Activated CD4-positive, alpha-beta T cell treated with anti-CD3 and anti-CD28 coated beads, Interleukin-2, Interleukin-6, amounts not matched to agents 100 ng/mL and 50 ng/mL, durations not matched to agents 16 hours and 8 hours (primary cell): Measurements from ENCODE around the gene NR1H3.
A peak's percentile ranks its signal among the peaks of the same experiment; 100 is the strongest.

Experiments used
- DNase-seq: peaks from one replicate; pipeline ENCODE4 v3.0.0-alpha.2; 2020

NR1H3 gene

DNA sequence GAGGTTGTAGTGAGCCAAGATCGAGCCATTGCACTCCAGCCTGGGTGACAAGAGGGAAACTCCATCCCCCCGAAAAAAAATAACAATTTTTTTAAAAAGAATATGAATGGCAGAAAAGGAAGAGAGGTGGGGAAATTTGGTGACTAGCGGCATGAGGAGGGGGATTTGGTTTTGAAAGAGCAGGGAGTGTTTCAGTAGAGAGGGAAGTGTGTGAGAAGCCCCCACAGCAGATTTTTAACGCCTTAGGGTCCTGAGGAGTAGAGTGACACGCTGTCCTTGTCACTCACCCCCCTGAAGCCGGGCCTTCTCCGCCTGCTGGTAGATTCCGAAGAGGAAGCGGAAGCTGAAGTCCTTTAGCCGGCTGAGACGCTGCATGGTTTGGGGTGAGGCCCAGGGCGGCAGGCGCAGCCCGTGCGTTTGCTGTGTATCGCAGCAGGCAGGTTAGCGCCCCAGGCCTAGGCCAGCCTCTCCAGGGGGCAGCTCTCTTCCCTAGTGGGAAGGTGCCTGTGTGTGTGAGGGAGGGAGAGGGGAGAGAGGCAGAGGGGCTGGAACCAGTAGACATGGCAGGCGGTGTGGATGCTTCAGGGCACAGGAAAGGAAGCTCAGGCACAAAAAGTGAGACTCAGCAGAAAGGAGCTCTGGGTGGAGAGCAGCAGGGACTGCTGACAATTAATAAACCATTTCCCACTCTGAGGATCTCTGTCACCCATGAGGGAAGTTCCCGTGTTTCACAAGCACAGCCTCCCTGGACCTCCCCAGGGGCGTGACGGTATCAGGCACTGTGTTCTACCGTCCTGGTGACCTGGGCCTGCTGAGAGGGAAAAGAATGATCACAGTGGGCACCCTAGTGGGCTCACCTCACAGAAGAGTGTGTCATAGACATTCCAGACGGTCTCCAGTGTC is 13.1 kb upstream of the NR1H3 start:
- no peak for DNase-seq

DNA sequence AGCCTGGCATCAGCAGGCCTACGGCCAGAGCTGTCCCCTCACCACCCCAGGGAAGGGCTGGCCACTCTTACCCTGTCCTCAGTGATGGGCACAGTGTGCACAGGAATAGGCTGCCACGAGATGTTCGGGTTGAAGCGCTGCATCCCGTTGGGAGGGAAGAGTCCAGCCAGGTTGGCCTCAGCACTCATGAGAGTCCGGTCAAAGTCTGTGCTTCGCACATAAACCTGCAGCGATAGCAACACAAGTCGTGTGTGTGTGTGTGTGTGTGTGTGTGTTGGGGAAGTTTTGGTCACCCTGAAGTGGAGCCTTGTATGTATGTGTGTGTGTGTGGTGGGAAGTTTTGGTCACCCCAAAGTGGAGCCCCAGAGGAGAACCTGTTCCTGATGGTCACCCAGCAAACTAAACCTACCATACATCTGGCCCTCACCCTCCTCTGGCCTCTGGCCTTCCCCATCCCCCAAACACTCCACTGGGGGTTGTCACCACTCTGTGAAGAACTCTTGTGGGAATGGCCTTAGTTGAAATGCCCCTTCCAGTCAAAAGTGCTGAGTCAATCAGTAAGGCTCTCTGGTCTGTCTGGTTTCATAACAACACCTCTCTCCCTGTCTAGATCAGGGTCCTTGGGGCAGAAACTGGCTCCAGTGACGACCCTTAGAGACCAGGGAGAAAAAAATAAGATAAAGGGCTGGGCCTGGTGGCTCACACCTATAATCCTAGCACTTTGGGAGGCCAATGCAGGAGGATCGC is 12.0 kb upstream of the NR1H3 start:
- no peak for DNase-seq

DNA sequence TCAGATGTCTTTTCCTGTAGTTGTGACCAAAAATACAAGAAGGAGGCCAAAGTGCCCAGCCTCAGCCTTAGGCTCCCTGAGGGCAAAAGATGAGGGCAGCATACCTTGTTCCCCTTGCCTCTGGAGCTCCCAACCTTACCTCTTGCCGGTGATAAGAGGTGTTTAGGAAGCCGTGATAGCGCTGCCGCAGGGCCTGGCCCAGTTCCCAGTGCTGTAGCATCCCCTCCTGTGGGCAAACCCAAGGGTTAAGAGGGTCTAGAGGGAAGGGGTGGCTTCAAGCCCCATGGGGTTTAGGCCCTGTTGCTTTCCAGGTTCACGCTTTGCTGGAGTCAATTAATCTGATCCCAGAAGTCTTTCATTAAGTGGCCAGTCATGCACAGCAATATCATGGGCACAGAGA is 10.3 kb upstream of the NR1H3 start:
- no peak for DNase-seq

DNA sequence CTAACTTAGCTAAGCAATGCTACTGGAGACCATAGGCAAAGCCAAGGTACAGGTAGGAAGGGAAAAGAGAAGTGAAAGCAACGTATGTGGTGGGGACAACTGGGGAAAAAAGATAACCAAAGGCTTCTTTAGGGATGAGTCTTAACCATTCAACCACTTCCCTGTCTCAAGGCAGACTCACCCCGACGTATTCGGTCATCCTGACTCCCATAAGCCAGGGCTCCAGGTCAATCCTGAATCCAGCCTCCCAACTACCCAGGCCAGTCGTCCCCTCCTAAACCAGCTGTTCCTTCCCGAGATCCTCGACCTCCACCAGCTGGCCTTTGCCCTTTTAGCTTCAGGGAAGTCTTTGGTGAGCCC is 9.5 kb upstream of the NR1H3 start:
- no peak for DNase-seq

DNA sequence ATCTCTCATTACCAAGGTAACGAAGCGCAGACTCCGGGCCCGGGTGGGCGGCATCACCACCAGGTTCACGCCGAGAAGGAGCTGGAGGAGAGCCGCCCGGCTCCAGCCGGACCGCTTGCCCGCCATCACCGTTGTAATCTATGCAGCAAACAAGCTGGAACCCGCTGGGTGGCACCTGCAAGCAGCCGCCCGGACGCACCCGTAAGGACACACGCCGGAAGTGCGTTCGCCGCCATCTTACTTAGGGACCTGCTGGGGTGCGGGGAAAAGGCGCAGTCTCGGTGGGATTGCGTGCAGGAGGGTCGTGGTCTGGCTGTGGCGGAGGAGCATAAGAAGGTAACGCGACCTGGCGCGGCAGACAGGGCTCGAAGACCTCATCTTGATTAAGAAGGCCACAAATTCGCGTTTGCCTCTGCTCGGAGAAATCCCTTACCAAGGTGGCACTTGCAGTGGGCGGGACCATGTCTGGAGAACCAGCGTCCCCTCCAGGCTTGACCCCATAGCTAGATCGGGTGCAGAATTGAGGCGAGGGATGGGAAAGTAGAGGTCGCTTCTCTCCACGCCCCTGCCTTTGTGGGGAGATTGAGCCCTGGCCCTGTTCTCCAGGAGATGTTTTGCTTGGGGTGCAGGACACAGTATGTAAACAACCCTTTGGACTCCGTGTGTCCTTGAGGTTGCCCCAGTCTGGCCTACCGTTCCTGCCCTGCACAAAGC is 9.0 kb upstream of the NR1H3 start, which contains the start of gene ACP2:
TSS of gene ACP2 (minus strand) at position 151 of the 714 bp plus-strand sequence. CDS start at position 126, 25 bp downstream.
- peak; percentile 94 for DNase-seq

DNA sequence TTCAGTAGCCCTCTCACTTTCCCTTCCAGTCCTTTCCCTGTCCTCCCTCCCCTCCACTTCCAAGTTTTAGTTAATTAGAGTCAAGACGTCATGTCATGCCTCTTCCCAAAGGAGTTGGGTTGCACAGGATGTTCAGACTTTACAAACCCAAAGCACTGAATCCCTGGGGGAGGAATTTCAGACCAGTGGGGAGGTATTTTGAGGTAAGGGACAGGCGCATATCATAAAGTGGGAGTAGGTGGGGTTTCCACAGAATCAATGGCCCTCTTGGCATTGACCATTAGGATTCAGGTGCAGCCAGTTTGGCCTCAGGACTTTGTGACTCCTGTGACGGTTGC is 8.4 kb upstream of the NR1H3 start:
- DNase-seq, result no peak

DNA sequence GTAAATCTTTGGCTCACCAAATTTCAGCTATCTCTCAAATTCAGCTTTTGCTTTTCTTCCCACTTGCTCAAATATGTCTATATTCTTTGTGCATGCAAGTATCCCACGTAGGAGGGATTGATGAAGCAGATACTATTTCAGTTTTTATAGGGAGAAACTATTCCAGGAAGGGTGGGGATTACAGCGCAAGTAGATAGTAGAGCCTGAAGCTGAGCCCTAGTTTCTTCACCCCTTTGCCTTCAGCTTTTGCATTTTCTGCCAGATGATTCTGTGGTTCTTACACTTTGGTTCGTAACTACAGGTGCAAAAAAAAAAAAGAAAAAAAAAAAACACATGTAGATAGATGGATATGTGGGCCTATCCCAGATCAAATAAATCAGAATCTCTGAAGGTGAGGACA is 6.0 kb upstream of the NR1H3 start:
- DNase-seq, result no peak

DNA sequence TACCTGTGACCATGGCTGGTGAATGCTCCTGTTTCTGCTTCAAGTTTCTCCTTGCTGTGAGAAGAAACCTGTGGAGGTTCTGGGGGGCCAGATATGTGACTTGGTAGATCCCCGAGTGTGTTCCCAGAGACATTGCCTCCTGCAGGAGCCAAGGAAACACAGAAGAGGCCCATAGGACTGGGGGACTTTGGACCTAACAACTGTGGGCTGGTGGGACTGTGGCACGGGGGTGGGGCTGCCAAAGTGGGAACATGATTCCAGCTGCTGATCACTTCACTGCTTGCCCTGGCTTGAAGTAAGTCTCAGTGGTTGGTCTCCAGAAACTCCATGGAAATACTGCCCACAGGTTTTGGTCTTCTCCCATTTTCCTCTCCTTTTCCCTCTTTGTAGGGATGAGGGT is 4.1 kb upstream of the NR1H3 start:
- no peak for DNase-seq

DNA sequence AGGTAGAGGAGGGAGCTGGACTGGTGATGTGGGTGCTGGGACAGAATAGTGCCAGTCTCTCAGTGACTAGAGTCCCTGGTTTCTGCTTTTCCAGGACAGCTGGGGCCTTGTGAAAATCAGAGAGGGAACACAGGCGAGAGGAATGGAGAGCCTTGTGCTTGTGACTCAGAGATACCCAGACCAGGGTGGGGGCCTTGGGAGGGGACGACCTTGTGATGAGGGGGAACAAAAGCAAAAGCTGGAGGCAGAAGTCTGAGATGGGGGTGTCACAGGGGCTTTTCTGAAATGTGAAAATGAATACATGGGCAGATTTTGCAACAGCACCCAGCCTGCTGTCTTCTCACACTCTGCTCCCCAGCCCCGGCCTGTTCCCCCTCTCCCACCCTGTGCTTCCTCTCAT is 3.4 kb upstream of the NR1H3 start:
- no peak for DNase-seq

DNA sequence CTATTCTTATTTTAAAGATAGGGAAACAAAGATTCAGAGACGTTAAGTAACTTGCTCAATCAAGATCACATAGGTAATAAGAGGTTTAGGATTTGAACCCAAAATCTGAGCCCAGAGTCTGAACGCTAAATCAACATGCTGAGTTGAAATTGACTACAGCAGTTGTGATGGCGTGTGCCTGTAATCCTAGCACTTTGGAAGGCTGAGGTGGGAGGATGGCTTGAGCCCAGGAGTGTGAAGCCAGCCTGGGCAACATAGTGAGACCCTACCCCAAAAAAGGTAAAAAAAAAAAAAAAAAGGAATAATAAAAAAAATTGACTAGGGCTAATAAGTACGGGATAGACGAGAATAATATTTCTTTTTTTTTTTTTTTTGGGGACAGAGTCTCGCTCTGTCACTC is 1.4 kb upstream of the NR1H3 start:
- DNase-seq, result no peak

DNA sequence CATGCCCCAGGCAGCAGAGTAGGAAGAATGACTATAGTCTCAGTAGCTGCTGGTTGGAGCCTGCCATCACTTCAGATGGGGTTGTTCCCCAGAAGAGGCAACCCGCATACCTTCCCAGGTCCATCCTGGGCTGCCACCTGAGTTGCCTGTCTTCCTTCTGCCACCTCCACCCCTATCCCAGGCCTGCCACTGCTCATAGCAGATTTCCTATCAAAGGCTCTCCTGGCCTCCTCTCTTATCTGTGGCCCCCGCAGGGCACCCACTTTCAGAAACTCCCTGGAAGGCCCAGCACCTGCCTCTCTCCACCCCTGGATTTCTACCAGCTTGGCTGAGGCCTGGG is 649 bp upstream of the NR1H3 start:
- DNase-seq, result no peak

DNA sequence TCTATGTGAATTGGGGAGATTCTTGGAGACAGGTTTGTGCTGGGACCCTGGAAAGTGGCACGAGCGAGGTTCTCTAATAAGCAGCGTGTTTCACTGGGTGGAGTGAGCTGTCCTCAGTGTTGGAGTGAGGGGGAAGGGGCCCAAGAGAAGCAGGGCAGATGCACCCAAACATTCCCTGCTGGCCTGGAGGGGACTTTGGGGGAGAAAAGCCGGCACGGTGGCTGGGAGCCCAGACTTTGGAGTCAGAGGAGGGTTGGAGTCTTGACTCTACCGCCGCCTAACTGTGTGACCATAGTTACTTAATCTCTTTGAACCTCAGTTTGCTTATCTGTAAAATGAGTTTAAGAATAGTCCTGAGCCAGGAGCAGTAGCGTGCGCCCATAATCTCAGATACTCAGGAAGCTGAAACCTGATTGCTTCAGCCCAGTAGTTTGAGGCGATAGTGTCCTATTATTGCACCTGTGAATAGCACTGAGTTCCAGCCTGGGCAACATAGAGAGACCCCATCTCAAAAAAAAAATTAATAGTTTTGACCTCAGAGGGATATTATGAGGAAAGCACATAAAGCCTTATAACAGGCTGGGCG is 614 bp downstream of the NR1H3 start:
- no peak for DNase-seq

DNA sequence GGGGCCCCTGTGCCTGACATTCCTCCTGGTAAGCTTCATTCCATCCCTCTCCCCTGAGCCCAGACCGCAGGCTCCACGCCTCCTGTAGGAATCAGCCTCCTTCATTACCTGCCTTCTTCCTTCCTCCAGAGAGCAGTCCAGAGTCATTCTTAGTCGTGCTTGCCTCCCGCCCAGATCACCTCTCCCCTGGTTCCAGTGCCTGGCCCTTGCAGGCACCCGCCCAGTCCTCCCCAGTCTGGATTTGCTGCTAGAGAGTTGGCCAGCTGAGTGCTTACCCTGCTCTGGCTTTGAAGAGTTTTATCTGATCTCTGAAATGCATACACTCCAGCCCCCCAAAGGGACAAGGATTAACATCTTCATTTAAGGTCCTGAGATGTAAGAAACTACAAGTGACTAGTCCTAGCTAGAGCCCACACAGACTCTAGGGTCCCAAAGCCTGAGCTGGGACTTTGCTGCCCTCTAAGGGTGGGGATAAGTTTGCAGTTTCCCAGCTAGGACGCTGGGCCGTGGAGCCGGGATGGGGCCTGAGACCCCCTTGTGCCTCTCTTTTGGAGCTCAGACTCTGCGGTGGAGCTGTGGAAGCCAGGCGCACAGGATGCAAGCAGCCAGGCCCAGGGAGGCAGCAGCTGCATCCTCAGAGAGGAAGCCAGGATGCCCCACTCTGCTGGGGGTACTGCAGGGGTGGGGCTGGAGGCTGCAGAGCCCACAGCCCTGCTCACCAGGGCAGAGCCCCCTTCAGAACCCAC is 1.6 kb downstream of the NR1H3 start:
- DNase-seq, result peak; percentile 42

DNA sequence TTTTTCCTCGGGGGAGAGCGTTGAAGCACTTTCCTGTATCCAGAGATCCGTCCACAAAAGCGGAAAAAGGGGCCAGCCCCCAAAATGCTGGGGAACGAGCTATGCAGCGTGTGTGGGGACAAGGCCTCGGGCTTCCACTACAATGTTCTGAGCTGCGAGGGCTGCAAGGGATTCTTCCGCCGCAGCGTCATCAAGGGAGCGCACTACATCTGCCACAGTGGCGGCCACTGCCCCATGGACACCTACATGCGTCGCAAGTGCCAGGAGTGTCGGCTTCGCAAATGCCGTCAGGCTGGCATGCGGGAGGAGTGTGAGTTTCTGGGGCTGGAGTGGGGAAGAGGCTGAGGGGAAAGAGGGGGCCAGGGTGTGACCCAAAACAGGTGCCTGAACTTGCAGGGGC is 2.6 kb downstream of the NR1H3 start:
- no peak for DNase-seq

DNA sequence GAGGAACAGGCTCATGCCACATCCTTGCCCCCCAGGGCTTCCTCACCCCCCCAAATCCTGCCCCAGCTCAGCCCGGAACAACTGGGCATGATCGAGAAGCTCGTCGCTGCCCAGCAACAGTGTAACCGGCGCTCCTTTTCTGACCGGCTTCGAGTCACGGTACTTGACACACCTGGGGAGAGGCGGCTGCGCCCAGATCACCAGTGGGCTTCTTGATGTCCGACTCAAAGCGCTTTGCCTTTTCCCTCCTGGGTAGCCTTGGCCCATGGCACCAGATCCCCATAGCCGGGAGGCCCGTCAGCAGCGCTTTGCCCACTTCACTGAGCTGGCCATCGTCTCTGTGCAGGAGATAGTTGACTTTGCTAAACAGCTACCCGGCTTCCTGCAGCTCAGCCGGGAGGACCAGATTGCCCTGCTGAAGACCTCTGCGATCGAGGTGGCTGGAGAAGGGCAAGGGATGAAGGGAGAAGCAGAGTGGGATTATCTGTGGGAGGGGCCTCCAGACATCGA is 3.5 kb downstream of the NR1H3 start:
- no peak for DNase-seq

DNA sequence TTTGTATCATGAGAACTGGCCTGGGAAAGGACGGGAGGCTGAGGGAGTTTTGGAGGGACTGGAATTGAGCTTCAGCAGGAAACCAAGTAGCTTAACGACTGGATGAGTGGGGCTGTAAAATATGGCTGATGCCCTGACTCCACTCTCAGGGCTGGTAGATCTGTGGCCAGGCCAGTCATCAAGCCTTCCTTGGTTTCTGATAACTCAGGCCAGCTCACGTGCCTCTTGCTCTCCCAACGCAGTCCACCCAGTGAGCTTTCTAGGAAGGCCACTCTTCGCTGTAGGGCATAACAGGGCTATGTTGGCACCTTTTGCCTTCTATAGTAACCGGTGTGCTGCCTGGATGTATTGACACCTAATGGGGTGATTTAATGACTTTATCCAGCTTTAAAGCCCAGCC is 6.3 kb downstream of the NR1H3 start:
- no peak for DNase-seq

DNA sequence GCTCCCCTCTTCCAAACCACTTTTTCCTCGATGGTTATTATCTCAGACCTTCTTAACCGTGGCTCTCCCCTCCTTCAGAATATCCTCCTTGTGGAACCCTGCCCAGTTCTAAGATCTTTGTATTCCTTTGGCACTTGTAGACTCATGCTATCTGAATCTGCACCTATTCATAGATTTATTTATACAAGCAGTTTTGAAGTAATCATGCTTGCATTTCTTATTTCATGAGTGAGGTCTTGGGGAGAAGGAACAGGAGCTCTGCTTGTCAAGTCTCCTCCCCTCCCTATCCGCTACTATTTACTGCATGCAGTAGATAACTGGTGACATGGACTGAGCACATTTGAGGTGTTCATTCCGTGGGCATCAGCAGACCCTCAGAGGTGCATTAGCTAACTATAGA is 6.7 kb downstream of the NR1H3 start:
- DNase-seq, result no peak

DNA sequence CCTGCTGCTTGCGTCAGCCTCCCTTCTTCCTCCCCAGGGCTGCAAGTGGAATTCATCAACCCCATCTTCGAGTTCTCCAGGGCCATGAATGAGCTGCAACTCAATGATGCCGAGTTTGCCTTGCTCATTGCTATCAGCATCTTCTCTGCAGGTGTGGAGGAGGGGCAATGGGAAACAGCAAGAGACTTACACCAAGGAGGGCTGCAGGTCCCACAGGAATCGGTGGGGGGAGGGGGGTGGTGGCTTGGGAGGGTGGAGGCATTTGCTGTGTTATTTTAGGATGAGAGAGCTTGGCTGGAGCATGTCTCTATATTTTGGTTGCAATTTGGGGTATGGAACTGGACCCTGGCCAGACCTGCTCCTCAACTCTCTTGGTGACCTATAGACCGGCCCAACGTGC is 10.1 kb downstream of the NR1H3 start:
- no peak for DNase-seq

DNA sequence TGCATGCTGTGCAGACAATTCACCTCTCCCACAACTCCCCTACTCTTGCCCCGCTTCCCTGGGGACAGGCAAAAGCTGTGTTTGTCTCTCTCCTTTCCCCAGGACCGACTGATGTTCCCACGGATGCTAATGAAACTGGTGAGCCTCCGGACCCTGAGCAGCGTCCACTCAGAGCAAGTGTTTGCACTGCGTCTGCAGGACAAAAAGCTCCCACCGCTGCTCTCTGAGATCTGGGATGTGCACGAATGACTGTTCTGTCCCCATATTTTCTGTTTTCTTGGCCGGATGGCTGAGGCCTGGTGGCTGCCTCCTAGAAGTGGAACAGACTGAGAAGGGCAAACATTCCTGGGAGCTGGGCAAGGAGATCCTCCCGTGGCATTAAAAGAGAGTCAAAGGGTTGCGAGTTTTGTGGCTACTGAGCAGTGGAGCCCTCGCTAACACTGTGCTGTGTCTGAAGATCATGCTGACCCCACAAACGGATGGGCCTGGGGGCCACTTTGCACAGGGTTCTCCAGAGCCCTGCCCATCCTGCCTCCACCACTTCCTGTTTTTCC is 10.7 kb downstream of the NR1H3 start:
- no peak for DNase-seq

DNA sequence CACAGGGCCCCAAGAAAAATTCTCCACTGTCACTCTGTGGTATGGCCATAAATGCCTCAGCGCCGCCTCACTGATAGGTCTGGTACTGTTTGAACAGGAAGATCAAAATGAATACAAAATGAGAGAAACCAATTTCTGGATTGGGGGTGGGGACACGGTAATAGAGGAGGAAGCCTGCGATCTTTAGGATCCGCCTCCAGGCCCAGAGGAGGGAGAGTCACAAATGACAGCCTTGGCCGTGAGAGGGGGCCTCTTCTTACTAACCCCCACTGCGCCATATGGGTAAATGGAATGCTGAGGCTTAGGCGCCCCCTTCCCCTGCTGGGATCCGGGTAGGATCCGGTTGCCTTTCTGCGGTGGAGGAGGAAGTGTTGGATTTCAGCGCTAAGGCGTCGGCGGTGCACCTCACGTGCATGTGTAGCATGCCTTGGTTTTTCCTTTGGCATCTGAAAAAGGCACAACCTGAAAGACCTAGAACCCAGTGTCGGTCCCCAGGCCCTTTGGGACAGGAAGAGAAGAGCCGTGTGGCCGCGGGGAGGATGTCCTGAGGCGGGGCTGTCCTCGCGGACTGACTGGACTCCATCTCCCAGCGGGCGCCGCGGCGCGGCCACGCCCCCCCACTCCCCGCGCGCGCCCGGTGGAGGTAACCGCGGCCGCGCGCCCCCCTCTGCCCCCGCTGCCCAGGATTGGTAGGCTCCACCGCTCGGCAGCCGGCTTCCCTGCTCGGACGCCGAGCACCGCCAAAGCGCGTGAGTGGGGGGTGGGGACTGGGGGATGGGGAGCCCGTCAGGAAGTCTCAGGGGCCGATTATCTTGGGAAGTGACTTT is 11.4 kb downstream of the NR1H3 start:
- DNase-seq, result peak; percentile 91

DNA sequence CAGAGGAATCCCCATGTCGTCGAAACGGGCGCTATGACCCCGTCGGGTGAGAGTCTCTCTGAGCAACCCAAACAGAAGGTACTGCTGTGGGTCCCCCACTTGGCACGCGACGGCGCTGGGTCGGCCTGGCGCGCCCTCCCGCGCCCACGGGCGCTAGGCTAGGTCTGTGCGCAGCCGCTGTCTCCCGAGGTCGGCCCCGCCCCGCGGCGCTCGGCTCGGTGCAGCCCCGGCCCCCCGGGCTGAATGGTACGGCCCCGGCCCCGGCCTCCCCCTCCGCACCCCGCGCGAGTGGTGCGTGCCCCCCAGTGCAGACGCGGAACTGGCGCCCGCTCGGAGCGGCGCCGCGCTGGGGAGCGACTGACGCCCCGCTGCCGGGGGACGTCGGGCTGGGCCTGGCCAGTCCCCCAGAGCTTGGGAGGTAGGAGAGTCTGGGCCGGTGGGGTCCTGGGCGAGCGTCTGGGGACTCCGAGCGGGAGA is 12.1 kb downstream of the NR1H3 start, which contains the start of gene MADD:
TSS of gene MADD (plus strand) at position 305 of the 477 bp plus-strand sequence.
- DNase-seq, result peak; percentile 92
